ENCODE data around the gene NR6A1.
A peak's percentile ranks its signal among the peaks of the same experiment; 100 is the strongest.

Gene NR6A1

DNA sequence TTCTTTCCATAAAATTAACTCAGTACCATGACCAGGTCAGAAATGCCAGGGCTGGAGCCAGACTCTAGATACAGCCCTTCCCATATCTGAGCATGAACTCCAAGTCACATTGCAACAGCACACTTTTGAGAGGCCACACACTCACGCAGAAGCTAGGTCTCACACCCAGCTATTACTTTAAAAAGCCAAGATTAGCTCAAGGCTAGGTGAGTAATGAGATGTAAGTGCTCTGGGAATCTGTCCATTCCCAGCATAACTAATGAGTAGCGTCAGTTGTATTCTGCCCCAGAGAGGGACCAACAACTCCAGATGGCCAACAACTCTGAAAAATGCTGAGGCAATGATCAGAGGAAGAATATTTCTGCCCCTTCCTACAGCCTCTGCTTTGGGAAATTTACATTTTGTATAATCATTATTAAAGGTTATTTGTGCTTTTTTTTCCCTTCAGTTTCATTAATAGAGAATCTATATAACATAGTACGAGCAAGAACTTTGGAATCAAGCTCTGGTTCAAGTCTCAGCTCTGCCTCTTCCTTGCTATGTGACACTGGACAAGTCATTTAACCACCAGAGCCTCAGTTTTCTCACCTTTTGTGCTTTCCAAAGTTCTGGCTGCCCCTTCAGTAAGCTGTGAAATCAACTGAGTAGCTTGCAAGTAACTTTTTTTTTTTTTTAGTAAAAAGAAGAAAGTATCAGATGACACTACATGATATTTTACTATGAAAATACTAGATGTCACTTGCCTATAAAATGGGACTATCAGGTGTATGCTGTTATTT lies 118.3 kb downstream of the NR6A1 start:
- TF ChIP-seq, protein P1, sequence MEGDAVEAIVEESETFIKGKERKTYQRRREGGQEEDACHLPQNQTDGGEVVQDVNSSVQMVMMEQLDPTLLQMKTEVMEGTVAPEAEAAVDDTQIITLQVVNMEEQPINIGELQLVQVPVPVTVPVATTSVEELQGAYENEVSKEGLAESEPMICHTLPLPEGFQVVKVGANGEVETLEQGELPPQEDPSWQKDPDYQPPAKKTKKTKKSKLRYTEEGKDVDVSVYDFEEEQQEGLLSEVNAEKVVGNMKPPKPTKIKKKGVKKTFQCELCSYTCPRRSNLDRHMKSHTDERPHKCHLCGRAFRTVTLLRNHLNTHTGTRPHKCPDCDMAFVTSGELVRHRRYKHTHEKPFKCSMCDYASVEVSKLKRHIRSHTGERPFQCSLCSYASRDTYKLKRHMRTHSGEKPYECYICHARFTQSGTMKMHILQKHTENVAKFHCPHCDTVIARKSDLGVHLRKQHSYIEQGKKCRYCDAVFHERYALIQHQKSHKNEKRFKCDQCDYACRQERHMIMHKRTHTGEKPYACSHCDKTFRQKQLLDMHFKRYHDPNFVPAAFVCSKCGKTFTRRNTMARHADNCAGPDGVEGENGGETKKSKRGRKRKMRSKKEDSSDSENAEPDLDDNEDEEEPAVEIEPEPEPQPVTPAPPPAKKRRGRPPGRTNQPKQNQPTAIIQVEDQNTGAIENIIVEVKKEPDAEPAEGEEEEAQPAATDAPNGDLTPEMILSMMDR (IDR thresholded peaks at IDR 0.05; ENCODE audit: low read length, missing control alignments), result no peak
- peak; percentile 72 for DNase-seq (ENCODE audit: low read depth)

DNA sequence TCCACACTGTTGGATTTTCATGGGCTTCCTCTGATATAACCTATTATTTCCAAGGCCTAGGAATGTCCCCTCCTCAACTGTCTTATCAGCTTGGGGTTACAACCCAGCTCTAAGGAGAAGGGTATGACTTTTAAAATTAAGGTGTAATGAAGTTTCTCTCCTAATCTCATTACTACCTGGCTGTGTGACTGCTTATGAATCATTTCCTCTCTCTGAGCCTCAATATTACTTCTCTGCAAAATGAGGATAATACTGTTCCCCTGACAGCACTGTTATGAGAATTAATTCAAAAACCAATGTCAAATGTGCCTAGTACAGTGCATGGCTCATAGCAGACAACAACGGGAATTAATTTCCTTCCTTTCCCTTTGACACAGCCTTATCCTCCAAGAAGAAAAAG lies 118.9 kb downstream of the NR6A1 start:
- DNase-seq (ENCODE audit: low read depth), result no peak
- H3K4me3 ChIP-seq (replicated peaks; ENCODE audit: low read depth, low read length), result no peak overlapping the region
- TF ChIP-seq, protein P1 (IDR thresholded peaks at IDR 0.05; ENCODE audit: low read length, missing control alignments), result no peak

More for the DNA sequence above, 118.3 kb downstream of the NR6A1 start:
- no peak overlapping the region for H3K4me3 ChIP-seq (replicated peaks; ENCODE audit: low read depth, low read length)

DNA sequence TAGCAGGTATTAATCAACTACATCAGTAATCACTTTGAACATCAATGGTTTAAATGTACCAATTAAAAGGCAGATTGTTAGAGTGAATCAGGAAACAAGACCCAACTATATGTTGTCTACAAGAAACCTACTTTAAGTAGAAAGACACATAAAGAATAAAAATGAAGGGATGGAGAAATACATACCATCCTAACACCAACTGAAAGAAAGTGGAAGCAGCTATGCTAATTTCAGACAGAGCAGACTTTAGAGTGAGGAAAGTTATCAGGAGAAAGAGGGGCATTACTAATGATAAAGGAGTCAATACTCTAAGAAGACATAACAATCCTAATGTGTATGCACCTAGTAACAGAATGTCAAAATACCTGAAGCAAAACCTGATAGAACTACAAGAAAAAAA lies 125.8 kb downstream of the NR6A1 start:
- H3K4me3 ChIP-seq (replicated peaks; ENCODE audit: low read depth, low read length), result no peak overlapping the region
- no peak for DNase-seq (ENCODE audit: low read depth)
- TF ChIP-seq, protein P1 (IDR thresholded peaks at IDR 0.05; ENCODE audit: low read length, missing control alignments), result no peak

DNA sequence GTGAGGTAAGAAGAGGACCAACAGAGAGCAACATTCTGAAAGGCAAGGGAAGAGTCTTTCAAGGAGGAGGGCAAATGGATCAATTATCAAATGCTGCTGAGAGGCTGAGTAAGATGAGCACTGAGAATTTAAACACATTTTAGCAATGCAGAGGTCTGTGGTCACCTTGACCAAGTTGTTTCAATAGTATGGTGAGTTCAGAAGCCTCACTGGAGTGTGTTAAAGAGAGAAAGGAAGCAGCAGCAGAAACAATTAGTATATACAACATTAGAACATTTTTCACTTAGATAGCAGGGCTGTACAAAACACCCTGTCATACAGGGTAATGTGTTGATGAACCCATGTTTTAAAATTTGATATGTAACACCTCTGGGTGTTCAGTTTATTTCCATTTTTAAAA lies 131.5 kb downstream of the NR6A1 start:
- TF ChIP-seq, protein P1 (IDR thresholded peaks at IDR 0.05; ENCODE audit: low read length, missing control alignments), result no peak
- no peak for DNase-seq (ENCODE audit: low read depth)
- no peak overlapping the region for H3K4me3 ChIP-seq (replicated peaks; ENCODE audit: low read depth, low read length)

DNA sequence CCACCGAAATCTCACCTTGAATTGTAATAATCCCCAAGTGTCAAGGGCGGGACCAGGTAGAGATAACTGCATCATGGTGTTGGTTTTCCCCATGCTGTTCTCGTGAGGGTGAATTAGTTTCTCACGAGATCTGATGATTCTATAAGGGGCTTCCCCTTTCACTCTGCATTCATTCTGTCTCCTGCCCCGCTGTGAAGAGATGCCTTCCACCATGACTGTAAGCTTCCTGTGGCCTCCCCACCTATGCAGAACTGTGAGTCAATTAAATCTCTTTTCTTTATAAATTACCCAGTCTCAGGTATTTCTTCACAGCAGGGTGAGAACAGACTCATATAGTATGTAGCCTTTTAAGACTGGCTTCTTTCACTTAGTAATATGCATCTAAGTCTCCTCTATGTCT lies 135.8 kb downstream of the NR6A1 start:
- TF ChIP-seq, protein P1 (IDR thresholded peaks at IDR 0.05; ENCODE audit: low read length, missing control alignments), result no peak
- no peak overlapping the region for H3K4me3 ChIP-seq (replicated peaks; ENCODE audit: low read depth, low read length)
- no peak for DNase-seq (ENCODE audit: low read depth)

DNA sequence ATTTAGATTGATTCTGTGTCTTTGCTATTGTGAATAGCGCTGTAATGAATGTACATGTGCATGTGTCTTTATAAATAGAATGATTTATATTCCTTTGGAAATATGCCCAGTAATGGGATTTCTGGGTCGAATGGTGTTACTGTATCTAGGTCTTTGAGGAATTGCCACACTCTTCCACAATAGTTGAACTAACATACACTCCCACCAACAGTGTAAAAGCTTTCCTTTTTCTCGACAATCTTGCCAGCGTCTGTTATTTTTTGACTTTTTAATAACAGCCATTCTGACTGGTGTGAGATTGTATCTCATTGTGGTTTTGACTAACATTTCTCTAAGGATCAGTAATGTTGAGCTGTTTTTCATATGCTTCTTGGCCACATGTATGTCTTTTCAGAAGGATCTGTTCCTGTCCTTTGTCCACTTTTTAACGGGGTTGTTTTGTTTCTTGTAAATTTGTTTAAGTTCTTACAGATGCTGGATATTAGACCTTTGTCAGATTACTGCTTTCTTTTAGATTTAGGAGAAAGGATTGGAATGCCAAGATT lies 139.0 kb downstream of the NR6A1 start:
- DNase-seq (ENCODE audit: low read depth), result peak; percentile 55
- TF ChIP-seq, protein P1 (IDR thresholded peaks at IDR 0.05; ENCODE audit: low read length, missing control alignments), result no peak
- no peak overlapping the region for H3K4me3 ChIP-seq (replicated peaks; ENCODE audit: low read depth, low read length)

DNA sequence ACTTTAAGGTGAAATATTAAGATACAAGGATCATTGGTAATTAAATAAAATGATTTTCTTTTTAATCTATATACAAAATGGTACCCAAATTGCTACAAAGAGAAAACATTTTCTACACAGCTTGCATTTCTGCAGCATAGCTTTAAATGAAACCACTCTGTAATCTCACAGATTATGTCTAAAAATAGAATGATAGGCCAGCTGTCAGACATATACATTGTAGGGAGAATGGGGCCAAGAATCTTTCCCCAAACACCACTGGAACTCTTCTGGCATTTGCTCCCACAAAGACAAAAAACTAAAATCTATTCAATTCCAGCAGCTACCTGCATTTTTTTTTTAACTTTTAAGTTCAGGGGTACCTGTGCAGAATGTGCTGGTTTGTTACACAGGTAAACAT lies 139.8 kb downstream of the NR6A1 start:
- H3K4me3 ChIP-seq (replicated peaks; ENCODE audit: low read depth, low read length), result no peak overlapping the region
- TF ChIP-seq, protein P1 (IDR thresholded peaks at IDR 0.05; ENCODE audit: low read length, missing control alignments), result no peak
- no peak for DNase-seq (ENCODE audit: low read depth)

All from fibroblast of pulmonary artery (primary cell).